Stimulated activated CD4-positive, alpha-beta T cell treated with anti-CD3 and anti-CD28 coated beads, Interleukin-4, amount 100 ng/mL, for 4 hours (primary cell): ENCODE data around the gene NAGLU.

ENCODE experiments used
- DNase-seq, 2 experiments: peaks; one replicate each; pipeline ENCODE4 v3.0.0-alpha.2; 2020

The NAGLU gene

DNA sequence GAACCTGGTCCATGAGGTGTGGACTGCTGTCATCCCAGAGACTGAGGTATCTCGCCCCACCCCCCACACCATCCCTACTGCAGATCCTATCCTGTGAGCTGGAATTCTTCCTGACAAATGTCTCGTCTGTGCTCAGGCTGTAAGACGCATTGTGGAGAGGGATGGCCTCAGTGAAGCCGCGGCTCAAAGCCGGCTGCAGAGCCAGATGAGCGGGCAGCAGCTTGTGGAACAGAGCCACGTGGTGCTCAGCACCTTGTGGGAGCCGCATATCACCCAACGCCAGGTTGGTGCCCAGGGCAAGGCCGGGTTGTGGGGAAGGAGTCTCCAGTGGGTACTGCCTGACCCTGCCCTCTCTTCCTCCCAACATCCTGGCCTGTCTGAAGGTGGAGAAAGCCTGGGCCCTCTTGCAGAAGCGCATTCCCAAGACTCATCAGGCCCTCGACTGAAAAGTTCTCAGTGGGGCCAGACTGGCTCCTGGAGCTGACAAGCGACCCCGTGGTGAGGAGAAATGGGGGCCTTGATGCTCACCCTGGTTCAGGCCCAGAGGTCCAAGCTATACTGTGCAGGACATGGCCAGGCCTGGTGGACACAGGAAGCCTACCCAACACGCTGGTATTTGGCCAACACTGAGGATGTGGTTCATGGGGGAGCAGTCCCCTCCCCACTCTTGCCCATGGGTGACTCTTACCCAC is 29.6 kb downstream of the NAGLU start:
- no peak for DNase-seq

GRCh38 chr17:42566215-42566882 is 30.3 kb downstream of the NAGLU start:
- no peak for DNase-seq

- DNase-seq, result peak; percentile 88 to 91
These were observed 31.0 kb downstream of the NAGLU start, which contains the start of gene MLX for GRCh38 chr17:42566883-42567573. Gene MLX (plus strand): TSS chr17:42567100. CDS start chr17:42567125, 25 bp downstream.

GRCh38 chr17:42568341-42569111 is 32.5 kb downstream of the NAGLU start:
- DNase-seq, result no peak

DNA sequence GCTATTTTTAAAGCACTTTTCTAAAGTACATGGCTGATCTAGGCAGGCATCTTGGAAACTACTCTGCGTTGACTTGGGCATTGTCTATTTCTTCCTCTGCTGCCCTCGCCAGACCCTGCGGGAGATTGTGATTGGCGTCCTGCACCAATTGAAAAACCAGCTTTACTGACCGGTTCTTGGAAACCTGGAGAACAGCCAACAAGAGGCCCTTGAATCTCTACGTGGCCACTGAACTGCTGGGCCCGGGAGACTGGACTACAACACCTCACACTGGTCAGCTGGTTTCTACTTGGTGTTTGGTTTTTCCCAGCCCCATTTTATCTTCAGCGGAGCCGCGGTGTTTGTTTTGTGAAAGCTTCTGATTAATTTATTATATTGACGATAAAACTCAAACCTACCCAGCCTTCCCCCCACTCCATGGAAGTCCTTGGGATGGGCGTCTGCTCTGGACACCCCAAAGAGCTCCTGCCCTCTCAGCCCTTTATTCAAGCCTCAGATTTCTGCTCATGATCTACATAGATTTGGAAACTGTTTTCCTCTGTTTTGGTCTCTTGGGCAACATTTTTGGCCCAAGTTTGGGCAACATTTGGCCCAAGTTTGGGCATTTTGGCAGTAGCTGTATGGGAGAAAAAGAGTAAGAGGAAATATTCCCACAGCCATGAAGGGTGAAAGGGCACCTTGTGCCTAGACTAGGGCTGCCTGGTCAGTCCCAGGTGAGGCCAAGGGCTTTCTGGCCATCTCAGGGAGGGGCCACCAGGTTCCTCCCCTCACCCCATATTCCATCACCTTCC is 35.6 kb downstream of the NAGLU start:
- no peak for DNase-seq

- DNase-seq, result no peak
These were observed 37.1 kb downstream of the NAGLU start for GRCh38 chr17:42573095-42573494.

GRCh38 chr17:42574463-42574862 is 38.4 kb downstream of the NAGLU start:
- DNase-seq, result no peak

GRCh38 chr17:42577140-42577531 is 41.1 kb downstream of the NAGLU start:
- DNase-seq, result no peak

DNA sequence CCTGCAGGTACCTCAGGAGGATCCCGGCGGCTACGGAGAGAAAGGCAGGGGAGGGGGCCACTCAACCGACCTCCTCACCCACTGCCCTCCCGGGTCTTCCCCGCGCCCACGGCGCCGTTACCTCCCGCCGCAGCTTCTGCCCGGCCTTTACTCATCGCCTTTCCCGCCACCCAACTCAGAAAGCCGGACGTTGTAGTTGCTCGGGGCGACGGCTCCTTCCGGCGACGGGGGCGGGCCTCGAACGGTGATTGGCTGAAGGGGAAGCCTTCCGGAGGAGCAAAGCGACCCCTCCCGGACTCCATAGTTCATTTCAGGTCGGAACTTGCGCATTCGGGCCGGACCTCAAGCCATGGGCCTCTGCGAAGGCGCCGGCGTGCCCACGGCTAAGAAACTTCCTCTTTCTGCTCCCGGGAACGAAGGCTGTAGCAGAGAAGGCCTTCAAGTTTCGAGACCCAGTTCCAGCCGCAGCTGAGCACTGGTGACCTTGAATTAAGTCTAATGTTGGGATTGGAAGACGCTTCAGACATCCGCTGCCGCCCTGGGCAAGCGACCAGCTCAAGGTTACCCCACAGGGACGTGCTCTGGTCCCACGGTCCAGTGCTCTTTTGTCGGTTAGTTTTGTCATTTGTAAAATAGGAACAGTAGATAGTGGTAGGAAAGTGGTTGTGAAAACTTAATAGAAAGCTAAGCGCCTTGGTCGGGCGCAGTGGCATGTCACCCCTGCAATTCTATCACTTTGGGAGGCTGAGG is 41.7 kb downstream of the NAGLU start, which contains the start of gene PSMC3IP:
TSS of gene PSMC3IP (minus strand) at position 198 of the 750 bp plus-strand sequence. CDS start at position 155, 43 bp downstream.
- DNase-seq, result peak; percentile 90 to 91

- DNase-seq, result peak; percentile 66 to 68
These were observed 42.3 kb downstream of the NAGLU start for GRCh38 chr17:42578282-42578869.

- DNase-seq, result no peak
These were observed 43.9 kb downstream of the NAGLU start for GRCh38 chr17:42579794-42580551.

- no peak for DNase-seq
These were observed 45.8 kb downstream of the NAGLU start for GRCh38 chr17:42581744-42582270.

DNA sequence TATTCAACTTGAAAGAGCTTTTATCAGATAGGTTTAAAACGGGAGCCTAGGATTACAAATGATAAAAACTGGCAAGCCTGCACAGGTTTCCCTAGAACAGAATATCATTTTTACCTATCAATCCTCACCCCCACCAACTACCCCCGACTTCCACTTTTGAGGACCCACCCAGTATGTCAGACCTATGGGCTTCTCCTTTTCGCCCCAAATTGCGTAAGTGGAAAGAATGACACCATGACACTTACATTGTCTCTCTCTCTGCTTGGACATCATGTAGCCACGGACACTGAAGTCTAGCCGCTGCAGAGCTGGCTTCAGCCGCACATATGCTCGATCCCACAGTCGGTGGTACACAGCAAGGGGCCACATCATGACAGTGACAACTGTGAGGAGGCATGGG is 48.8 kb downstream of the NAGLU start:
- DNase-seq, result no peak

DNA sequence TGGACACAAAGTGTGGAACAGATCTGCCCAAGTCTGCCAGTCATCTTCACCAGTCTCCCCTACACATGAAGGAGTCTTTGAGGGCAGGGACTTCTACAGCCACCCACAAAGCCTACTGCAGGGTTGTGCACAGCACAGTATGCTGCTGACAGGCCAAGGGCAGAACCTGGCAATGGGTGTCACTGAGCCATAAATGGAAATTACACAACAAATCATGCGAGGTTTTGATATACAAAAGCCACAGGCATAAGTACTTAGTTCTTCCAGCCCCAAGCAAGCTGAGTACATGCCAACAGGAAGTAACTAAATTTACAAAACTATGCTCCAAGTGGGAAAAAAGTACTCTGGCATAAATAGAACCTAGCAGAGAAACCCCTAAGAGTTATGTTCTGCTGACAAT is 49.3 kb downstream of the NAGLU start:
- no peak for DNase-seq

GRCh38 chr17:42586514-42587230 is 50.6 kb downstream of the NAGLU start:
- DNase-seq, result no peak

GRCh38 chr17:42590886-42591285 is 54.8 kb downstream of the NAGLU start:
- no peak for DNase-seq

DNA sequence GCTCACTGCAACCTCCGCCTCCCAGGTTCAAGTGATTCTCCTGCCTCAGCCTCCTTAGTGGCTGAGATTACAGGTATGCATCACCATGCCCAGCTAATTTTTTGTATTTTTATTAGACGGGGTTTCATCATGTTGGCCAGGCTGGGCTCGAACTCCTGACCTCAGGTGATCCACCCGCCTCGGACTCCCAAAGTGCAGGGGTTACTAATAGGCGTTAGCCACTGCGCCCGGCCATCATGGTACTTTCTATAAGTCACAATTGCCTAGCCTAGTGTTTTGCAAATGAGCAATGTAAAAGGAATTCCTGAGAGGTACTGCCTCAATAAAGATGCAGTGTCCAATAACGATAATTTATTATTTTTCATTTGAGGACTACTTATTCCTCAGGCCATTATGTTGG is 55.4 kb downstream of the NAGLU start:
- no peak for DNase-seq
